ENCODE data around the gene DMD. TPM values are rescaled to one million over a fixed set of nuclear protein-coding genes. Genes with fewer than 3 reads are reported as not detected.

The DMD gene
- total RNA-seq, 1 experiment from 2014 or later = 47.2 TPM

- Histone ChIP-seq H3K9me3 (no peaks in the 10 kb centered on the region), H3K27me3 (replicated peaks; ENCODE audit: control insufficient read depth, insufficient read depth, low read length) (no peaks in the 10 kb centered on the region), H3K36me3 (ENCODE audit: control insufficient read depth, insufficient read depth, low read length) (no peaks in the 10 kb centered on the region), H3K4me3 (ENCODE audit: low read depth, low read length) (no peak overlapping the region), H3K4me1 (0 out of 2 replicates have a peak, but pooled peaks cover 3% of the 10 kb centered on the region)
- Mint-ChIP-seq H3K4me3 (ENCODE audit: unreplicated experiment) (no peak overlapping the region), H3K9me3 (ENCODE audit: unreplicated experiment) (no peaks in the 10 kb centered on the region), H3K27me3 (ENCODE audit: insufficient read depth, unreplicated experiment) (no peaks in the 10 kb centered on the region), H3K36me3 (ENCODE audit: insufficient read depth, unreplicated experiment) (peaks cover 19% of the 10 kb centered on the region), H3K27ac (ENCODE audit: unreplicated experiment) (no peak overlapping the region), H3K4me1 (ENCODE audit: low read depth, unreplicated experiment) (peaks cover 4% of the 10 kb centered on the region)
- DNase-seq = no peak
- no TSS peak for BruUV-seq (replicated peaks)
- CTCF ChIA-PET = interaction anchor here (0.6 kb wide), 1 partner anchor 23 kb away, joined by 3 read pairs; no protein-coding TSS in a partner anchor
- intact Hi-C loops (cut with micrococcal nuclease; ENCODE audit: unreplicated experiment) = no loop called here
- POLR2A ChIA-PET = no interaction called here
- no peak for TF ChIP-seq CTCF (IDR thresholded peaks at IDR 0.05; ENCODE audit: insufficient read depth in 1 of 2, low read depth in 1 of 2, low read length in 1 of 2, severe bottlenecking in 1 of 2, unreplicated experiment in 1 of 2)
Observed at GRCh38 chrX:31243804-31244203, 1967.5 kb downstream of the DMD start.

- no peak for DNase-seq
- ChIA-PET CTCF (no interaction called here), POLR2A (no interaction called here)
- Histone ChIP-seq H3K36me3 (ENCODE audit: control insufficient read depth, insufficient read depth, low read length) (no peaks in the 10 kb centered on the region), H3K9me3 (no peaks in the 10 kb centered on the region), H3K4me1 (0 out of 2 replicates have a peak, but pooled peaks cover 3% of the 10 kb centered on the region), H3K4me3 (ENCODE audit: low read depth, low read length) (no peak overlapping the region), H3K27me3 (replicated peaks; ENCODE audit: control insufficient read depth, insufficient read depth, low read length) (no peaks in the 10 kb centered on the region)
- H3K27me3 Mint-ChIP-seq (ENCODE audit: insufficient read depth, unreplicated experiment) = no peaks in the 10 kb centered on the region
- TF ChIP-seq CTCF (IDR thresholded peaks at IDR 0.05; ENCODE audit: insufficient read depth in 1 of 2, low read depth in 1 of 2, low read length in 1 of 2, severe bottlenecking in 1 of 2, unreplicated experiment in 1 of 2) = no peak
- no peak overlapping the region for H3K27ac Mint-ChIP-seq (ENCODE audit: unreplicated experiment)
- BruUV-seq (replicated peaks) = no TSS peak
- peaks cover 4% of the 10 kb centered on the region for H3K4me1 Mint-ChIP-seq (ENCODE audit: low read depth, unreplicated experiment)
- H3K9me3 Mint-ChIP-seq (ENCODE audit: unreplicated experiment) = no peaks in the 10 kb centered on the region
- intact Hi-C loops (cut with micrococcal nuclease; ENCODE audit: unreplicated experiment) = no loop called here
- H3K36me3 Mint-ChIP-seq (ENCODE audit: insufficient read depth, unreplicated experiment) = peaks cover 8% of the 10 kb centered on the region
- no peak overlapping the region for H3K4me3 Mint-ChIP-seq (ENCODE audit: unreplicated experiment)
Observed at GRCh38 chrX:31240982-31241381, 1970.4 kb downstream of the DMD start.

- POLR2A ChIA-PET = no interaction called here
- H3K9me3 Mint-ChIP-seq (ENCODE audit: unreplicated experiment) = no peaks in the 10 kb centered on the region
- no peaks in the 10 kb centered on the region for H3K4me1 ChIP-seq
Observed at GRCh38 chrX:31237189-31237588, 1974.2 kb downstream of the DMD start.

More at GRCh38 chrX:31237189-31237588, 1974.2 kb downstream of the DMD start:
- Mint-ChIP-seq H3K36me3 (ENCODE audit: insufficient read depth, unreplicated experiment) (peaks cover 16% of the 10 kb centered on the region), H3K4me1 (ENCODE audit: low read depth, unreplicated experiment) (peaks cover 11% of the 10 kb centered on the region), H3K27me3 (ENCODE audit: insufficient read depth, unreplicated experiment) (no peaks in the 10 kb centered on the region), H3K27ac (ENCODE audit: unreplicated experiment) (no peak overlapping the region), H3K4me3 (ENCODE audit: unreplicated experiment) (no peak overlapping the region)
- no peaks in the 10 kb centered on the region for H3K9me3 ChIP-seq
- TF ChIP-seq CTCF (IDR thresholded peaks at IDR 0.05; ENCODE audit: insufficient read depth in 1 of 2, low read depth in 1 of 2, low read length in 1 of 2, severe bottlenecking in 1 of 2, unreplicated experiment in 1 of 2) = no peak
- DNase-seq = no peak
- BruUV-seq (replicated peaks) = no TSS peak
- intact Hi-C loops (cut with micrococcal nuclease; ENCODE audit: unreplicated experiment) = no loop called here
- CTCF ChIA-PET = no interaction called here
- no peaks in the 10 kb centered on the region for H3K27me3 ChIP-seq (replicated peaks; ENCODE audit: control insufficient read depth, insufficient read depth, low read length)
- H3K36me3 ChIP-seq (ENCODE audit: control insufficient read depth, insufficient read depth, low read length) = no peaks in the 10 kb centered on the region
- H3K4me3 ChIP-seq (ENCODE audit: low read depth, low read length) = no peak overlapping the region

Data from Caco-2 (cell line).